WTC11 (cell line): ENCODE measurements around the gene SCRN3. TPM values are rescaled to one million over a fixed set of nuclear protein-coding genes. Genes with fewer than 3 reads are reported as not detected.

Experiments used
- ATAC-seq: fragments of 200-7000 bp; cut with Tn5 transposase; 2 replicates; pipeline ENCODE4 v1.10.0; 2021; ENCODE audit warnings: mild to moderate bottlenecking, moderate library complexity
- CTCF ChIA-PET: fragments of 300-600 bp; sonication (Branson Sonifier 250); formaldehyde crosslinking; loops from one replicate; lab custom pipeline; 2021; ENCODE audit warnings: antibody characterized with exemption; lab: Charles Lee
- POLR2A ChIA-PET: fragments of 350-600 bp; sonication (Branson Sonifier 250); formaldehyde crosslinking; loops from one replicate; lab custom pipeline; 2021; ENCODE audit warnings: antibody characterized with exemption; lab: Charles Lee
- DNase-seq: peaks from one replicate; pipeline ENCODE4 v3.0.0; 2021; ENCODE audit warnings: low spot score
- H3K27ac Mint-ChIP-seq: 2 replicates; pipeline ENCODE4 v1.8.0; 2021; ENCODE audit warnings: mixed read lengths
- H3K27me3 Mint-ChIP-seq: 2 replicates; pipeline ENCODE4 v1.8.0; 2021; ENCODE audit warnings: low read depth, mild to moderate bottlenecking, moderate library complexity, mixed read lengths
- H3K36me3 Mint-ChIP-seq: 2 replicates; pipeline ENCODE4 v1.8.0; 2021; ENCODE audit warnings: mixed read lengths
- H3K4me1 Mint-ChIP-seq: 2 replicates; pipeline ENCODE4 v1.8.0; 2022; ENCODE audit warnings: mixed read lengths
- H3K4me3 Mint-ChIP-seq: 2 replicates; pipeline ENCODE4 v1.8.0; 2021; ENCODE audit warnings: mild to moderate bottlenecking, moderate library complexity, mixed read lengths
- H3K9me3 Mint-ChIP-seq: 2 replicates; pipeline ENCODE4 v1.8.0; 2021; ENCODE audit warnings: mixed read lengths
- AR ChIP-seq: fragments of 250-450 bp; sonication (Bioruptor Pico); IDR thresholded peaks from 2 replicates; pipeline ENCODE4 v1.9.0; 2021; ENCODE audit warnings: mild to moderate bottlenecking
- CREB1 ChIP-seq: sonication (generic); formaldehyde crosslinking; IDR thresholded peaks from 2 replicates; pipeline ENCODE4 v1.8.0; 2023; ENCODE audit warnings: mild to moderate bottlenecking, missing genetic modification reagents
- E2F1 ChIP-seq: sonication (generic); formaldehyde crosslinking; IDR thresholded peaks from 2 replicates; pipeline ENCODE4 v1.8.0; 2022; ENCODE audit warnings: mild to moderate bottlenecking, missing genetic modification reagents
- ETV6 ChIP-seq: sonication (generic); formaldehyde crosslinking; IDR thresholded peaks from 2 replicates; pipeline ENCODE4 v1.8.1; 2022; ENCODE audit warnings: mild to moderate bottlenecking, missing genetic modification reagents
- FOXJ3 ChIP-seq: sonication (generic); formaldehyde crosslinking; IDR thresholded peaks from 2 replicates; pipeline ENCODE4 v1.9.0; 2021; ENCODE audit warnings: missing genetic modification reagents, mild to moderate bottlenecking, borderline replicate concordance
- FOXK1 ChIP-seq: sonication (generic); formaldehyde crosslinking; IDR thresholded peaks from 2 replicates; pipeline ENCODE4 v1.8.0; 2022; ENCODE audit warnings: mild to moderate bottlenecking, moderate library complexity, missing genetic modification reagents
- HMGA2 ChIP-seq: fragments of 250-450 bp; sonication (Bioruptor Pico); IDR thresholded peaks from 2 replicates; pipeline ENCODE4 v1.4.0; 2021; ENCODE audit warnings: mild to moderate bottlenecking, moderate library complexity
- JUN ChIP-seq: sonication (generic); formaldehyde crosslinking; IDR thresholded peaks from 2 replicates; pipeline ENCODE4 v1.8.0; 2023; ENCODE audit warnings: mild to moderate bottlenecking, missing genetic modification reagents
- NR3C1 ChIP-seq: sonication (generic); formaldehyde crosslinking; conservative IDR thresholded peaks from 2 replicates; pipeline ENCODE4 v1.8.1; 2023; ENCODE audit warnings: low read depth, mild to moderate bottlenecking, missing genetic modification reagents
- PREB ChIP-seq: sonication (generic); formaldehyde crosslinking; IDR thresholded peaks from 2 replicates; pipeline ENCODE4 v1.8.1; 2022; ENCODE audit warnings: mild to moderate bottlenecking, missing genetic modification reagents, moderate library complexity, borderline replicate concordance
- SMAD3 ChIP-seq: sonication (generic); formaldehyde crosslinking; IDR thresholded peaks from 2 replicates; pipeline ENCODE4 v1.8.0; 2022; ENCODE audit warnings: missing genetic modification reagents, mild to moderate bottlenecking, borderline replicate concordance
- SMAD4 ChIP-seq: sonication (generic); formaldehyde crosslinking; IDR thresholded peaks from 2 replicates; pipeline ENCODE4 v1.8.0; 2022; ENCODE audit warnings: mild to moderate bottlenecking, missing genetic modification reagents
- SOX15 ChIP-seq: fragments of 250-450 bp; sonication (Bioruptor Pico); IDR thresholded peaks from 2 replicates; pipeline ENCODE4 v1.9.0; 2021; ENCODE audit warnings: mild to moderate bottlenecking
- STAT6 ChIP-seq: sonication (generic); formaldehyde crosslinking; conservative IDR thresholded peaks from 2 replicates; pipeline ENCODE4 v1.8.1; 2023; ENCODE audit warnings: mild to moderate bottlenecking, low read depth, missing genetic modification reagents, moderate library complexity
- ZNF232 ChIP-seq: sonication (generic); formaldehyde crosslinking; IDR thresholded peaks from 2 replicates; pipeline ENCODE4 v1.8.0; 2022; ENCODE audit warnings: mild to moderate bottlenecking, missing genetic modification reagents
- ZNF396 ChIP-seq: fragments of 250-450 bp; sonication (Bioruptor Pico); IDR thresholded peaks from 2 replicates; pipeline ENCODE4 v1.8.0; 2021; ENCODE audit warnings: mild to moderate bottlenecking, moderate library complexity, borderline replicate concordance
- ZNF416 ChIP-seq: fragments of 250-450 bp; sonication (Bioruptor Pico); IDR thresholded peaks from 2 replicates; pipeline ENCODE4 v1.9.0; 2021; ENCODE audit warnings: mild to moderate bottlenecking, inconsistent platforms
- ZNF423 ChIP-seq: fragments of 250-450 bp; sonication (Bioruptor Pico); IDR thresholded peaks from 2 replicates; pipeline ENCODE4 v2.1.2; 2022; ENCODE audit warnings: mild to moderate bottlenecking, moderate library complexity
- total RNA-seq: library from RNA; stranded (reverse); gene quantifications from 3 replicates; pipeline ENCODE4 v1.2.3, GENCODE V29; 2021
- TF ChIP-seq, protein P1 (sequence below): sonication (generic); formaldehyde crosslinking; IDR thresholded peaks from 2 replicates; pipeline ENCODE4 v1.8.1; 2023; ENCODE audit warnings: mild to moderate bottlenecking, missing genetic modification reagents
- TF ChIP-seq, protein P2 (sequence below): sonication (generic); formaldehyde crosslinking; IDR thresholded peaks from 2 replicates; pipeline ENCODE4 v1.8.0; 2023; ENCODE audit warnings: missing genetic modification reagents
- TF ChIP-seq, protein P3 (sequence below): sonication (generic); formaldehyde crosslinking; IDR thresholded peaks from 2 replicates; pipeline ENCODE4 v1.8.0; 2022; ENCODE audit warnings: mild to moderate bottlenecking, missing genetic modification reagents
- TF ChIP-seq, protein P4 (sequence below): sonication (generic); formaldehyde crosslinking; IDR thresholded peaks from 2 replicates; pipeline ENCODE4 v1.8.1; 2022; ENCODE audit warnings: low read depth, mild to moderate bottlenecking, moderate library complexity, missing genetic modification reagents, borderline replicate concordance

SCRN3 gene
- total RNA-seq, 1 experiment from 2014 or later, result 8.0 TPM

DNA sequence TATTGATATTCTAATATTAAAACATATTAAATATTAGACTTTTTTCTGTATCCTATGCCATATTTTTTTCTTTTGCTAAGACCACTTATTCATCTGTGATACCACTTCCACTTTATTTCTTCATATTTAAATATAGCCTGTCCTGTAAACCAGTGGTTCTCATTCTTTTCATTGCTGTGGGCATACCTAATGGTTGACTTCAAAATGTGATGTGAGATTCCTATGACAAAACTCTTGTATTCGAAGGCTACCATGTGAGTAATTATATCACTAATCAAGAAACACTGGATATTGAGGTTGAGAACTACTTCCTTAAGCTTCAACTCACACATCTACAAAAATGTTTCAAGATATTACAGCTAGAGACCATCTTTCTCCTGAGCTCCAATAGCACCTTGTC, 3.6 kb downstream of the SCRN3 start:
- TF ChIP-seq SMAD3 (no peak), PREB (CRISPR knock-in tag) (no peak), ZNF396 (CRISPR knock-in tag) (no peak), SOX15 (CRISPR knock-in tag) (no peak), ZNF423 (no peak), E2F1 (CRISPR knock-in tag) (no peak), FOXJ3 (CRISPR knock-in tag) (no peak), ETV6 (no peak), CREB1 (CRISPR knock-in tag) (no peak)
- TF ChIP-seq, protein P1, sequence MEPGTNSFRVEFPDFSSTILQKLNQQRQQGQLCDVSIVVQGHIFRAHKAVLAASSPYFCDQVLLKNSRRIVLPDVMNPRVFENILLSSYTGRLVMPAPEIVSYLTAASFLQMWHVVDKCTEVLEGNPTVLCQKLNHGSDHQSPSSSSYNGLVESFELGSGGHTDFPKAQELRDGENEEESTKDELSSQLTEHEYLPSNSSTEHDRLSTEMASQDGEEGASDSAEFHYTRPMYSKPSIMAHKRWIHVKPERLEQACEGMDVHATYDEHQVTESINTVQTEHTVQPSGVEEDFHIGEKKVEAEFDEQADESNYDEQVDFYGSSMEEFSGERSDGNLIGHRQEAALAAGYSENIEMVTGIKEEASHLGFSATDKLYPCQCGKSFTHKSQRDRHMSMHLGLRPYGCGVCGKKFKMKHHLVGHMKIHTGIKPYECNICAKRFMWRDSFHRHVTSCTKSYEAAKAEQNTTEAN (CRISPR knock-in tag), result no peak
- TF ChIP-seq, protein P2, sequence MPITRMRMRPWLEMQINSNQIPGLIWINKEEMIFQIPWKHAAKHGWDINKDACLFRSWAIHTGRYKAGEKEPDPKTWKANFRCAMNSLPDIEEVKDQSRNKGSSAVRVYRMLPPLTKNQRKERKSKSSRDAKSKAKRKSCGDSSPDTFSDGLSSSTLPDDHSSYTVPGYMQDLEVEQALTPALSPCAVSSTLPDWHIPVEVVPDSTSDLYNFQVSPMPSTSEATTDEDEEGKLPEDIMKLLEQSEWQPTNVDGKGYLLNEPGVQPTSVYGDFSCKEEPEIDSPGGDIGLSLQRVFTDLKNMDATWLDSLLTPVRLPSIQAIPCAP (CRISPR knock-in tag), result no peak
- ATAC-seq (no peak), DNase-seq (no peak)
- ChIA-PET CTCF (no interaction called here), POLR2A (no interaction called here)
- no peaks in the 10 kb centered on the region for H3K36me3 Mint-ChIP-seq
- H3K27me3 Mint-ChIP-seq, result peaks cover 4% of the 10 kb centered on the region; the same call in 1 of the 2 replicates
- no peak overlapping the region for H3K27ac Mint-ChIP-seq
- peaks cover 10% of the 10 kb centered on the region for H3K4me1 Mint-ChIP-seq
- peaks cover 3% of the 10 kb centered on the region; the same call in 1 of the 2 replicates for H3K9me3 Mint-ChIP-seq
- H3K4me3 Mint-ChIP-seq, result no peak overlapping the region

- ATAC-seq (no peak), DNase-seq (no peak)
- ChIA-PET CTCF (no interaction called here), POLR2A (no interaction called here)
- peaks cover 4% of the 10 kb centered on the region; the same call in 1 of the 2 replicates for H3K27me3 Mint-ChIP-seq
- H3K4me3 Mint-ChIP-seq, result no peak overlapping the region
- no peaks in the 10 kb centered on the region for H3K4me1 Mint-ChIP-seq
- no peak overlapping the region for H3K27ac Mint-ChIP-seq
- no peaks in the 10 kb centered on the region for H3K36me3 Mint-ChIP-seq
- peaks cover 3% of the 10 kb centered on the region; the same call in 1 of the 2 replicates for H3K9me3 Mint-ChIP-seq
- TF ChIP-seq JUN (CRISPR knock-in tag) (no peak), ZNF232 (CRISPR knock-in tag) (no peak), ZNF416 (no peak), SMAD4 (CRISPR knock-in tag) (no peak), FOXK1 (CRISPR knock-in tag) (no peak), STAT6 (no peak), HMGA2 (CRISPR knock-in tag) (no peak), NR3C1 (CRISPR knock-in tag) (no peak), FOXJ3 (CRISPR knock-in tag) (no peak), AR (CRISPR knock-in tag) (no peak)
- TF ChIP-seq, protein P3, sequence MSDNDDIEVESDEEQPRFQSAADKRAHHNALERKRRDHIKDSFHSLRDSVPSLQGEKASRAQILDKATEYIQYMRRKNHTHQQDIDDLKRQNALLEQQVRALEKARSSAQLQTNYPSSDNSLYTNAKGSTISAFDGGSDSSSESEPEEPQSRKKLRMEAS (CRISPR knock-in tag), result no peak
- TF ChIP-seq, protein P4, sequence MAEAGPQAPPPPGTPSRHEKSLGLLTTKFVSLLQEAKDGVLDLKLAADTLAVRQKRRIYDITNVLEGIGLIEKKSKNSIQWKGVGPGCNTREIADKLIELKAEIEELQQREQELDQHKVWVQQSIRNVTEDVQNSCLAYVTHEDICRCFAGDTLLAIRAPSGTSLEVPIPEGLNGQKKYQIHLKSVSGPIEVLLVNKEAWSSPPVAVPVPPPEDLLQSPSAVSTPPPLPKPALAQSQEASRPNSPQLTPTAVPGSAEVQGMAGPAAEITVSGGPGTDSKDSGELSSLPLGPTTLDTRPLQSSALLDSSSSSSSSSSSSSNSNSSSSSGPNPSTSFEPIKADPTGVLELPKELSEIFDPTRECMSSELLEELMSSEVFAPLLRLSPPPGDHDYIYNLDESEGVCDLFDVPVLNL (CRISPR knock-in tag), result no peak
Observed at GRCh38 chr2:174400853-174401252, 5.3 kb downstream of the SCRN3 start.
